H9 (cell line): ENCODE results near the gene ELMO2. TPM values are rescaled to one million over a fixed set of nuclear protein-coding genes. Genes with fewer than 3 reads are reported as not detected.

ENCODE experiments used
- DNase-seq: peaks from one replicate; pipeline ENCODE4 v3.0.0-alpha.2; 2017
- H2AFZ ChIP-seq: one replicate; pipeline ENCODE4 v1.6.1; 2013; ENCODE audit warnings: mild to moderate bottlenecking, low read length, control low read depth, moderate library complexity
- H2AK5ac ChIP-seq: 2 replicates; pipeline ENCODE4 v1.6.1; 2013; ENCODE audit warnings: low read length, control low read depth, mixed read lengths; ENCODE audit not compliant: insufficient read length
- H2BK120ac ChIP-seq: one replicate; pipeline ENCODE4 v1.6.1; 2013; ENCODE audit warnings: low read depth, mild to moderate bottlenecking, low read length, control low read depth, inconsistent platforms; ENCODE audit not compliant: poor library complexity, severe bottlenecking
- H2BK12ac ChIP-seq: 2 replicates; pipeline ENCODE4 v1.6.1; 2013; ENCODE audit warnings: low read length, control low read depth, mixed read lengths, low read depth; ENCODE audit not compliant: insufficient read length
- H2BK15ac ChIP-seq: 2 replicates; pipeline ENCODE4 v1.6.1; 2013; ENCODE audit warnings: low read depth, low read length, control low read depth
- H2BK20ac ChIP-seq: one replicate; pipeline ENCODE4 v1.6.1; 2013; ENCODE audit warnings: low read depth, mild to moderate bottlenecking, low read length, control low read depth, inconsistent platforms; ENCODE audit not compliant: poor library complexity, severe bottlenecking
- H2BK5ac ChIP-seq: 2 replicates; pipeline ENCODE4 v1.6.1; 2013; ENCODE audit warnings: low read length, control low read depth, mixed read lengths; ENCODE audit not compliant: insufficient read length
- H3K14ac ChIP-seq: 2 replicates; pipeline ENCODE4 v1.6.1; 2013; ENCODE audit warnings: low read length, control low read depth; ENCODE audit not compliant: insufficient read depth
- H3K18ac ChIP-seq: 2 replicates; pipeline ENCODE4 v1.6.1; 2013; ENCODE audit warnings: low read depth, mild to moderate bottlenecking, mixed read lengths, low read length, control low read depth; ENCODE audit not compliant: insufficient read length
- H3K23ac ChIP-seq: 2 replicates; pipeline ENCODE4 v1.6.1; 2013; ENCODE audit warnings: low read length, control low read depth, mixed read lengths, low read depth; ENCODE audit not compliant: insufficient read length
- H3K23me2 ChIP-seq: 2 replicates; pipeline ENCODE4 v1.6.1; 2013; ENCODE audit warnings: low read depth, mild to moderate bottlenecking, mixed read lengths, low read length, control low read depth; ENCODE audit not compliant: insufficient read length, poor library complexity, severe bottlenecking
- H3K27ac ChIP-seq: 2 replicates; pipeline ENCODE4 v1.5.1; 2013; ENCODE audit warnings: low read length, control low read depth, mixed read lengths, low read depth; ENCODE audit not compliant: insufficient read length
- H3K27me3 ChIP-seq: 2 replicates; pipeline ENCODE4 v1.6.1; 2013; ENCODE audit warnings: low read length, control low read depth, inconsistent platforms; ENCODE audit not compliant: insufficient read depth
- H3K4ac ChIP-seq: 2 replicates; pipeline ENCODE4 v1.6.1; 2013; ENCODE audit warnings: low read depth, mild to moderate bottlenecking, control low read depth, inconsistent platforms, low read length, moderate library complexity
- H3K4me1 ChIP-seq: 2 replicates; pipeline ENCODE4 v1.6.1; 2013; ENCODE audit warnings: low read length, control low read depth, inconsistent platforms; ENCODE audit not compliant: insufficient read depth
- H3K4me2 ChIP-seq: 2 replicates; pipeline ENCODE4 v1.6.1; 2013; ENCODE audit warnings: low read length, control low read depth, mixed read lengths; ENCODE audit not compliant: insufficient read length, insufficient read depth
- H3K56ac ChIP-seq: 2 replicates; pipeline ENCODE4 v1.6.1; 2013; ENCODE audit warnings: low read depth, mild to moderate bottlenecking, mixed read lengths, low read length, control low read depth; ENCODE audit not compliant: insufficient read length
- H3K79me1 ChIP-seq: 2 replicates; pipeline ENCODE4 v1.6.1; 2013; ENCODE audit warnings: low read depth, mild to moderate bottlenecking, moderate library complexity, low read length, control low read depth, inconsistent platforms; ENCODE audit not compliant: insufficient read depth, poor library complexity, severe bottlenecking
- H3K79me2 ChIP-seq: 2 replicates; pipeline ENCODE4 v1.6.1; 2013; ENCODE audit warnings: low read length, control low read depth, inconsistent platforms; ENCODE audit not compliant: insufficient read depth
- H3K9ac ChIP-seq: 2 replicates; pipeline ENCODE4 v1.6.1; 2013; ENCODE audit warnings: low read length, control low read depth, mixed read lengths; ENCODE audit not compliant: insufficient read length; ENCODE audit errors: extremely low read depth
- H3K9me3 ChIP-seq: one replicate; pipeline ENCODE4 v1.6.1; 2013; ENCODE audit warnings: low read depth, low read length, inconsistent platforms; ENCODE audit not compliant: control insufficient read depth
- H3T11ph ChIP-seq: one replicate; pipeline ENCODE4 v1.6.1; 2013; ENCODE audit warnings: mild to moderate bottlenecking, low read length, control low read depth, inconsistent platforms
- H4K20me1 ChIP-seq: one replicate; pipeline ENCODE4 v1.6.1; 2013; ENCODE audit not compliant: control insufficient read depth, insufficient read length, insufficient read depth
- H4K5ac ChIP-seq: 2 replicates; pipeline ENCODE4 v1.6.1; 2013; ENCODE audit warnings: low read depth, mild to moderate bottlenecking, mixed read lengths, low read length, control low read depth; ENCODE audit not compliant: insufficient read length
- H4K8ac ChIP-seq: replicated peaks from 2 replicates; pipeline ENCODE4 v1.6.1; 2013; ENCODE audit warnings: low read length, control low read depth, mixed read lengths, low read depth; ENCODE audit not compliant: insufficient read length
- H4K91ac ChIP-seq: 2 replicates; pipeline ENCODE4 v1.6.1; 2013; ENCODE audit warnings: low read depth, mild to moderate bottlenecking, moderate library complexity, mixed read lengths, low read length, control low read depth; ENCODE audit not compliant: insufficient read length
- H3K27ac Mint-ChIP-seq, 3 experiments: 2 replicates in 2 of 3; 3 replicates in 1 of 3; pipeline ENCODE4 v1.8.0; 2020 to 2021; ENCODE audit warnings: mixed read lengths in 3 of 3, mild to moderate bottlenecking in 1 of 3, moderate library complexity in 1 of 3
- H3K27me3 Mint-ChIP-seq: 2 replicates; pipeline ENCODE4 v1.8.0; 2021; ENCODE audit warnings: low read depth, mild to moderate bottlenecking, moderate library complexity, mixed read lengths
- H3K36me3 Mint-ChIP-seq, 3 experiments: 2 replicates in 2 of 3; 3 replicates in 1 of 3; pipeline ENCODE4 v1.8.0; 2020 to 2021; ENCODE audit warnings: low read depth in 3 of 3, mixed read lengths in 3 of 3; ENCODE audit not compliant: insufficient read depth in 1 of 3
- H3K4me1 Mint-ChIP-seq, 2 experiments: 2 replicates each; pipeline ENCODE4 v1.8.0; 2020; ENCODE audit warnings: mixed read lengths in 2 of 2
- H3K4me3 Mint-ChIP-seq, 2 experiments: 2 replicates in 1 of 2; 3 replicates in 1 of 2; pipeline ENCODE4 v1.8.0; 2020 to 2021; ENCODE audit warnings: mild to moderate bottlenecking in 2 of 2, mixed read lengths in 2 of 2, moderate library complexity in 1 of 2
- H3K9me3 Mint-ChIP-seq, 2 experiments: 2 replicates in 1 of 2; 3 replicates in 1 of 2; pipeline ENCODE4 v1.8.0; 2020; ENCODE audit warnings: mild to moderate bottlenecking in 2 of 2, mixed read lengths in 2 of 2, moderate library complexity in 1 of 2
- CTCF ChIP-seq: fragments of 200-600 bp; sonication (generic); conservative IDR thresholded peaks from 3 replicates; pipeline ENCODE4 v1.8.0; 2021; ENCODE audit warnings: antibody characterized with exemption, mild to moderate bottlenecking
- WGBS: extraction: QIAGEN DNeasy Blood & Tissue Kit; methylation state at CpG from one replicate; pipeline ENCODE4 v1.1.7; 2013; ENCODE audit warnings: missing lambda C conversion rate, low lambda C conversion rate, mixed read lengths; ENCODE audit not compliant: insufficient read length; ENCODE audit errors: extremely low coverage; 5-methylcytosine and 5-hydroxymethylcytosine counted together
- total RNA-seq: library from RNA; stranded (reverse); gene quantifications from 2 replicates; pipeline ENCODE4 v1.2.1, GENCODE V29; 2021

The ELMO2 gene
- total RNA-seq, 1 experiment from 2014 or later, result 32.5 TPM

GRCh38 chr20:46355778-46356177 is 50.6 kb downstream of the ELMO2 start:
- H2BK12ac ChIP-seq, result no peak overlapping the region
- peak overlapping the region; percentile 39 to 81 (median 40); a peak in 2 of 7 replicates for H3K27ac Mint-ChIP-seq

More at GRCh38 chr20:46355778-46356177, 50.6 kb downstream of the ELMO2 start:
- no peak overlapping the region for H4K8ac ChIP-seq
- H3T11ph ChIP-seq, result no peak overlapping the region
- H3K23me2 ChIP-seq, result no peaks in the 10 kb centered on the region
- H3K14ac ChIP-seq, result no peak overlapping the region
- no peak overlapping the region for H2BK5ac ChIP-seq
- no peaks in the 10 kb centered on the region for H3K27me3 ChIP-seq
- H3K27ac ChIP-seq, result no peak overlapping the region
- H3K79me1 ChIP-seq, result no peaks in the 10 kb centered on the region
- DNase-seq, result no peak
- no peak overlapping the region for H3K9ac ChIP-seq
- H2BK120ac ChIP-seq, result no peak overlapping the region
- no peaks in the 10 kb centered on the region for H3K4me1 ChIP-seq
- H4K91ac ChIP-seq, result no peak overlapping the region
- H4K5ac ChIP-seq, result no peak overlapping the region
- Mint-ChIP-seq H3K4me3 (no peak overlapping the region), H3K4me1 (peaks cover 8 to 11% of the 10 kb centered on the region in 2 experiments), H3K9me3 (no peaks in the 10 kb centered on the region), H3K36me3 (peaks cover 11 to 47% (median 41%) of the 10 kb centered on the region in 3 experiments), H3K27me3 (no peaks in the 10 kb centered on the region)
- TF ChIP-seq CTCF, result no peak
- no peak overlapping the region for H3K23ac ChIP-seq
- H3K4me2 ChIP-seq, result no peak overlapping the region
- H3K18ac ChIP-seq, result no peak overlapping the region
- no peak overlapping the region for H3K4ac ChIP-seq
- H3K79me2 ChIP-seq, result no peaks in the 10 kb centered on the region
- H2AFZ ChIP-seq, result no peak overlapping the region
- H2BK20ac ChIP-seq, result no peak overlapping the region
- no peaks in the 10 kb centered on the region for H3K9me3 ChIP-seq
- WGBS, result no CpG with 5 or more reads among the region's 7 CpGs
- no peak overlapping the region for H3K56ac ChIP-seq
- H4K20me1 ChIP-seq, result no peaks in the 10 kb centered on the region
- no peak overlapping the region for H2AK5ac ChIP-seq
- H2BK15ac ChIP-seq, result no peak overlapping the region
